Fibroblast of lung (primary cell): ENCODE data around the gene CCNF. TPM values are rescaled to one million over a fixed set of nuclear protein-coding genes. Genes with fewer than 3 reads are reported as not detected.
"Not testable (repeated sequence)": the region's sequence is repeated elsewhere in the genome, so short reads cannot be mapped to it uniquely, and the experiment has no call there.

Experiments
- DNase-seq, 2 donors: peaks; one replicate each; pipeline versions ENCODE4 v3.0.0 to v3.0.0-alpha.2; 2010; ENCODE audit warnings: low read depth in 2 of 2
- H2AFZ ChIP-seq: 2 replicates; pipeline ENCODE4 v1.5.1; 2012; ENCODE audit warnings: low read length, control low read depth, inconsistent platforms
- H3K27ac ChIP-seq: 2 replicates; pipeline ENCODE4 v1.5.1; 2011; ENCODE audit warnings: low read length, control low read depth; ENCODE audit not compliant: insufficient read depth
- H3K27me3 ChIP-seq: 2 replicates; pipeline ENCODE4 v1.5.1; 2011; ENCODE audit warnings: mild to moderate bottlenecking, low read length; ENCODE audit not compliant: control insufficient read depth, insufficient read depth
- H3K36me3 ChIP-seq: 2 replicates; pipeline ENCODE4 v1.5.1; 2011; ENCODE audit warnings: low read length; ENCODE audit not compliant: control insufficient read depth, insufficient read depth
- H3K4me1 ChIP-seq: 2 replicates; pipeline ENCODE4 v1.5.1; 2011; ENCODE audit warnings: low read length; ENCODE audit not compliant: control insufficient read depth, insufficient read depth; ENCODE audit errors: extremely low read depth
- H3K4me2 ChIP-seq: 2 replicates; pipeline ENCODE4 v1.5.1; 2011; ENCODE audit warnings: low read length, control low read depth; ENCODE audit not compliant: insufficient read depth; ENCODE audit errors: extremely low read depth
- H3K4me3 ChIP-seq, 4 experiments: fragments of 200-600 bp in 1 of 4; sonication (generic) in 1 of 4; replicated peaks in 1 of 4; 2 replicates each; pipeline ENCODE4 v1.5.1; 2011 to 2016; ENCODE audit warnings: low read length in 4 of 4, low read depth in 3 of 4, mild to moderate bottlenecking in 3 of 4, control low read depth in 2 of 4, inconsistent platforms in 1 of 4, mixed read lengths in 1 of 4; ENCODE audit not compliant: insufficient read depth in 1 of 4; ENCODE audit errors: control extremely low read depth in 1 of 4
- H3K79me2 ChIP-seq: 2 replicates; pipeline ENCODE4 v1.5.1; 2012; ENCODE audit warnings: mild to moderate bottlenecking, low read length, inconsistent platforms; ENCODE audit not compliant: control insufficient read depth, insufficient read depth
- H3K9ac ChIP-seq: 2 replicates; pipeline ENCODE4 v1.5.1; 2011; ENCODE audit warnings: mild to moderate bottlenecking, low read length, control low read depth; ENCODE audit not compliant: insufficient read depth
- H3K9me3 ChIP-seq: 2 replicates; pipeline ENCODE4 v1.5.1; 2012; ENCODE audit warnings: low read depth, low read length; ENCODE audit not compliant: control insufficient read depth, insufficient read depth
- H4K20me1 ChIP-seq: 2 replicates; pipeline ENCODE4 v1.5.1; 2011; ENCODE audit warnings: low read length; ENCODE audit not compliant: control insufficient read depth, insufficient read depth; ENCODE audit errors: extremely low read depth
- EZH2 ChIP-seq: IDR thresholded peaks from 2 replicates; pipeline ENCODE4 v1.5.1; 2012; ENCODE audit warnings: low read length, control low read depth, mild to moderate bottlenecking; ENCODE audit errors: missing control alignments
- polyA plus RNA-seq, 2 donors: library from polyadenylated mRNA; depleted of rRNA in 1 of 2; stranded (reverse) in 1 of 2; unstranded in 1 of 2; fragments of >200 nt; gene quantifications; 2 replicates each; pipeline ENCODE4 v1.2.1, GENCODE V29; 2011 to 2012; ENCODE audit warnings: missing spikeins in 1 of 2
- total RNA-seq: library from RNA; depleted of rRNA; stranded (reverse); fragments of >200 nt; gene quantifications from 2 replicates; pipeline ENCODE4 v1.2.1, GENCODE V29; 2014
- TF ChIP-seq, protein P1 (sequence below), 2 donors: IDR thresholded peaks in 1 of 2; conservative IDR thresholded peaks in 1 of 2; 1 replicate in 1 of 2; 2 replicates in 1 of 2; pipeline ENCODE4 v1.5.1; 2011 to 2012; ENCODE audit warnings: low read length in 2 of 2, control low read depth in 1 of 2, inconsistent platforms in 1 of 2, low read depth in 1 of 2, mild to moderate bottlenecking in 1 of 2

The CCNF gene
- total and polyA plus RNA-seq, 2 donors (not counting 1 experiment from before 2014, with no cell fraction given), result 3.8 to 7.3 TPM

DNA sequence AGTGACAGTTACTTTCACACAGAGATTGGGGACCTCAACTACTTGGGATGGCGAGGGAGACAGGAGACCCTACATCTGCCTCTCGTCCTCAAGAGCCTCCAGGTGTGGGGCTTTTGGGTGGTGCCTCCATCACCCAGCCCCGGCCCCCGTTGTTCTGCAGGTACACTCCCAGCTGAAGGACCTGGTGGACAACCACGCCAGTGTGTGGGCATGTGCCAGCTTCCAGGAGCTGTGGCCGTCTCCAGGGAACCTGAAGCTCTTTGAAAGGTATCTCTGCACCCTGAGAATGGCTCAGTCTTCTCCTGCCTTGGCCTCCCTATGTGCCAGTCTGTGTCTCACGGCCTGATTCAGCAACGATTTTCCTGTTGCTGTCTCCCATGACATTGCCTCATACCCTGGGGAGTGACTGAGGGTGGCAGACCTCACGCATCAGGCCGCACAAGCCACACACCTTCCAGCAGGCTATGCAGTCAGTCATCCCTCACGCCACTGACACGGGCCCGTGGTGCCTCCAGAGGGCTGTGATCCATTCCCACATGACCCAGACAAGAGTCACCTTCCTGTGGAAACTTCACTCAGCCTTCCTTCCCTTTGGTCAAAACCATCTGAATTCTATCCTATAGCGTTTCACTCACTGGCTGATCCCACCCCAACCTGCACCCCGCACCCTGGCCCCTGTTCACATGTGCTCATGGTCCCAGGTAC is 3.7 kb downstream of the CCNF start:
- H3K79me2 ChIP-seq, result peaks cover 32% of the 10 kb centered on the region
- DNase-seq, result no peak
- no peak overlapping the region for H2AFZ ChIP-seq

DNA sequence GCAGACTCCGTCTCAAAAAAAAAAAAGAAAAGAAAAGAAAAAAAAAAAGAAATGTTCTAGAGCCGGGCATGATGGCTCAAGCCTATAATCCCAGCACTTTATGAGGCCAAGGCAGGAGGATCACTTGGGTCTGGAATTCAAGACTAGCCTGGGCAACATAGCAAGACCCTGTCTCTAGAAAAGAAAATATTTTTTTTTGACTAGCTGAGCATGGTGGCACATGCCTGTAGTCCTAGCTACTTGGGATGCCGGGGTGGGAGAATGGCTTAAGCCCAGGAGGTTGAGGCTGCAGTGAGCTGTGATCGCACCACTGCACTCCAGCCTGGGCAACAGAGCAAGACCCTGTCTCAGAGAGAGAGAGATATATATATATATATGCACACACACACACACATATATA is 6.0 kb downstream of the CCNF start:
- peaks cover 35% of the 10 kb centered on the region for H3K36me3 ChIP-seq
- not testable (repeated sequence) for DNase-seq

More for the DNA sequence above, 3.7 kb downstream of the CCNF start:
- no peak overlapping the region for H3K4me2 ChIP-seq
- no peaks in the 10 kb centered on the region for H3K27me3 ChIP-seq
- H3K4me3 ChIP-seq, result no peak overlapping the region
- no peak overlapping the region for H3K27ac ChIP-seq
- no peak overlapping the region for H3K9ac ChIP-seq
- no peaks in the 10 kb centered on the region for H4K20me1 ChIP-seq
- no peaks in the 10 kb centered on the region for H3K9me3 ChIP-seq
- peaks cover 24% of the 10 kb centered on the region for H3K36me3 ChIP-seq
- peaks cover 7% of the 10 kb centered on the region for H3K4me1 ChIP-seq
- TF ChIP-seq, protein P1, sequence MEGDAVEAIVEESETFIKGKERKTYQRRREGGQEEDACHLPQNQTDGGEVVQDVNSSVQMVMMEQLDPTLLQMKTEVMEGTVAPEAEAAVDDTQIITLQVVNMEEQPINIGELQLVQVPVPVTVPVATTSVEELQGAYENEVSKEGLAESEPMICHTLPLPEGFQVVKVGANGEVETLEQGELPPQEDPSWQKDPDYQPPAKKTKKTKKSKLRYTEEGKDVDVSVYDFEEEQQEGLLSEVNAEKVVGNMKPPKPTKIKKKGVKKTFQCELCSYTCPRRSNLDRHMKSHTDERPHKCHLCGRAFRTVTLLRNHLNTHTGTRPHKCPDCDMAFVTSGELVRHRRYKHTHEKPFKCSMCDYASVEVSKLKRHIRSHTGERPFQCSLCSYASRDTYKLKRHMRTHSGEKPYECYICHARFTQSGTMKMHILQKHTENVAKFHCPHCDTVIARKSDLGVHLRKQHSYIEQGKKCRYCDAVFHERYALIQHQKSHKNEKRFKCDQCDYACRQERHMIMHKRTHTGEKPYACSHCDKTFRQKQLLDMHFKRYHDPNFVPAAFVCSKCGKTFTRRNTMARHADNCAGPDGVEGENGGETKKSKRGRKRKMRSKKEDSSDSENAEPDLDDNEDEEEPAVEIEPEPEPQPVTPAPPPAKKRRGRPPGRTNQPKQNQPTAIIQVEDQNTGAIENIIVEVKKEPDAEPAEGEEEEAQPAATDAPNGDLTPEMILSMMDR (conservative IDR thresholded peaks at IDR 0.05 in 1 of 2, IDR thresholded peaks at IDR 0.05 in 1 of 2; ENCODE audit: low read depth in 1 of 2, low read length in 2 of 2), result no peak
- no peak for TF ChIP-seq EZH2

DNA sequence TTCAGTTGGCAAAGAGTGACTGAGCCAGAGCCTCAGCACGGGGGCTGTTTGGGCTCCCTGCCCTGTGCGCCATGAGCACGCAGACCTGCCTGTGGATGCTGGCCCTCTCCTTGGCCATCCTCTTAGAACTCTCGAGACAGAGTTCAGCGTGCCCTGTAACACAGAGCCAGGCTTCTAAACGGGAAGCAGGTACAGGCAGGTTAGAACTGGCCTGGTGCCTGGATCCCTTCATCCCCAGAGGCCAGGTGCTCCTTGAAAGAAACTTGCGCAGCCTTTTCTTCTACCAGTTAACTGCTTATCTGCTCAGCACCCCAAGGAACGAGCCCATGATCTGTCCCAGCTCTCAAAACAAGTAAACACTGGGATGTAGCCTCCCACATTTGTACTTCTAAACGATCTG is 6.9 kb downstream of the CCNF start:
- no peak overlapping the region for H3K4me2 ChIP-seq
- H3K9me3 ChIP-seq, result no peaks in the 10 kb centered on the region
- no peak overlapping the region for H2AFZ ChIP-seq
- H3K9ac ChIP-seq, result no peak overlapping the region
- H3K4me1 ChIP-seq, result peaks cover under 1% of the 10 kb centered on the region
- no peaks in the 10 kb centered on the region for H4K20me1 ChIP-seq
- DNase-seq, result no peak
- no peak for TF ChIP-seq EZH2
- TF ChIP-seq, protein P1 (conservative IDR thresholded peaks at IDR 0.05 in 1 of 2, IDR thresholded peaks at IDR 0.05 in 1 of 2; ENCODE audit: low read depth in 1 of 2, low read length in 2 of 2), result no peak
- H3K27me3 ChIP-seq, result no peaks in the 10 kb centered on the region
- H3K4me3 ChIP-seq, result no peak overlapping the region
- H3K79me2 ChIP-seq, result peaks cover 14% of the 10 kb centered on the region
- H3K36me3 ChIP-seq, result peaks cover 35% of the 10 kb centered on the region
- H3K27ac ChIP-seq, result no peak overlapping the region

More for the DNA sequence above, 6.0 kb downstream of the CCNF start:
- peaks cover 23% of the 10 kb centered on the region for H3K79me2 ChIP-seq
- not testable (repeated sequence) for H2AFZ ChIP-seq, H3K4me1 ChIP-seq, H3K27me3 ChIP-seq, H3K9me3 ChIP-seq, H3K4me2 ChIP-seq, H3K27ac ChIP-seq, H3K4me3 ChIP-seq, H3K9ac ChIP-seq, H4K20me1 ChIP-seq
